H1 (cell line): ENCODE results near the gene KMT2E. TPM values are rescaled to one million over a fixed set of nuclear protein-coding genes. Genes with fewer than 3 reads are reported as not detected.
A peak's percentile ranks its signal among the peaks of the same experiment; 100 is the strongest.

Experiments
- NRF1 ChIP-seq: IDR thresholded peaks from 2 replicates; pipeline ENCODE4 v1.6.1; 2011; ENCODE audit warnings: mild to moderate bottlenecking, low read depth, low read length, improper control_type of control experiment
- PHF8 ChIP-seq: fragments of 200-600 bp; sonication (generic); conservative IDR thresholded peaks from 2 replicates; pipeline ENCODE4 v1.7.1; 2012; ENCODE audit warnings: low read depth, mild to moderate bottlenecking, inconsistent platforms, low read length, moderate library complexity
- SAP30 ChIP-seq: fragments of 300-600 bp; sonication (generic); IDR thresholded peaks from 2 replicates; pipeline ENCODE4 v1.7.1; 2012; ENCODE audit warnings: low read length, moderate library complexity, mild to moderate bottlenecking, inconsistent platforms; ENCODE audit not compliant: insufficient read depth, insufficient replicate concordance
- TAF1 ChIP-seq: IDR thresholded peaks from 2 replicates; pipeline ENCODE4 v1.6.1; 2011; ENCODE audit warnings: mild to moderate bottlenecking, low read depth, low read length
- YY1 ChIP-seq: IDR thresholded peaks from 2 replicates; pipeline ENCODE4 v1.6.1; 2011; ENCODE audit warnings: low read depth, mild to moderate bottlenecking, low read length
- ZNF274 ChIP-seq: IDR thresholded peaks from 2 replicates; pipeline ENCODE4 v1.7.0; 2012; ENCODE audit warnings: low read length, borderline replicate concordance; ENCODE audit errors: extremely low read depth
- polyA plus RNA-seq, 7 experiments: library from polyadenylated mRNA; depleted of rRNA in 3 of 7; stranded (reverse) in 5 of 7; unstranded in 2 of 7; fragments of >200 nt in 5 of 7; fragments of 200-250 nt in 2 of 7; gene quantifications; 1 replicate in 5 of 7; 2 replicates in 1 of 7; 4 replicates in 1 of 7; pipeline versions ENCODE4 v1.2.1 to v1.2.3, GENCODE V29; 2011 to 2013; ENCODE audit warnings: missing spikeins in 2 of 7, mixed read lengths in 2 of 7
- total RNA-seq: library from RNA; stranded (reverse); fragmentation: NEBNext Ultra II Directional; extraction: Animal tissue kit (Norgen Biotek cat#: 25700); gene quantifications from 2 replicates; pipeline ENCODE4 v1.2.1, GENCODE V29; 2021

Gene KMT2E
- total and polyA plus RNA-seq, 2 of the 8 experiments (the other 6 are each of a cell fraction or from before 2014, with no cell fraction given) = 10.9 to 45.0 TPM

GRCh38 chr7:105014693-105015389 is 836 bp downstream of the KMT2E start (continued):
- TF ChIP-seq NRF1 (no peak), PHF8 (0 out of 2 replicates have a peak, but pooled peaks have one; percentile 19), YY1 (0 out of 2 replicates have a peak, but pooled peaks have one; percentile 19), ZNF274 (no peak), SAP30 (peak; percentile 3), TAF1 (peak; percentile 20; the same call in 1 of the 2 replicates)
